ENCODE results near the gene HYCC2.
"Not testable (repeated sequence)": the region's sequence is repeated elsewhere in the genome, so short reads cannot be mapped to it uniquely, and the experiment has no call there.

HYCC2 gene

DNA sequence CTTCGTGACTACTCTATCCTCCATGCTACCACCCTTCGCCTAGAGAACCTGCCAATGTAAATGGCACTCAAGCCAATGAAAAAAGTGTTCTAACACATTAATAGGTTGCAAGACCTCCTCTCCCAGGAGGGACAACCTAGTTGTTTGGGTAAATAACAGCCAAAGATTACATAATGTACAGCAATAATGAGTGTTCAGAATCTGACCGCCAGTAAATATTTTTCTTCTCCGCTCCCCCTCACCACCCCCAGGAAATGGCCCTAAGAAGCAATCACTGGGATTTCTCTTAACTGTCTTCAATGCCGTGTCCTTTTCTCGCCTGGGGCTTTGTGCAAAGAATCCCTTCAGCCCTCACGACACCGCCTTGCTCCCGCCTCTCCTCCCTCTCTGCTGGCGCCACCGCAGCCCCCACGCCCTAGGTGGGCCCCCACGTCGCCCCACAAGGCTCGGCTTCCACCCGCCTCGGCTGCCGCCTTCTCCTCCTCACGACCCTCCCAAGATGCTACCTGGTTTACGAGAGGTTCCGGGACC, 458 bp downstream of the HYCC2 start:
- no peak for DNase-seq

DNA sequence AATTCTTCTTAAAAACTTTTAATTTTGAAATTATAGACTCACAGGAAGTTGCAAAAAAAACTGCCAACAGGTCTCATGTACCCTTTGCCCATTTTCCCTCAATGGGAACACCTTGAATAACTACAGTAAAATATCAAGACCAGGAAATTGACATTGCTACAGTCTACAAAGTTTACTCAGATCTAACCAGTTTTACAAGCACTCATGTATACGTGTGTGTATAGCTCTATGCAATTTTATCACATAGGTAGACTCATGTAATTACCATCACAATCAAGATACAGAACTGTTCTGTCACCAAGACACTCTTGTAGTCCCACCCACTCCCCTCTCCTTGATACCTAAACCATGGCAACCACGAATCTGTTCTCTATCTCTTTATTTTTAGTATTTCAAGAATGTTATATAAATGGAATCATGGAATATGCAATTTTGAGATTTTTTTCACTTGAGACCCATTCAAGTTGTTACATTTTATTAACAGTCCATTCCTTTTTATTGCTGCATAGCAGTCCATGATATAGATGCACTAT, 6.6 kb downstream of the HYCC2 start:
- DNase-seq, result no peak

DNA sequence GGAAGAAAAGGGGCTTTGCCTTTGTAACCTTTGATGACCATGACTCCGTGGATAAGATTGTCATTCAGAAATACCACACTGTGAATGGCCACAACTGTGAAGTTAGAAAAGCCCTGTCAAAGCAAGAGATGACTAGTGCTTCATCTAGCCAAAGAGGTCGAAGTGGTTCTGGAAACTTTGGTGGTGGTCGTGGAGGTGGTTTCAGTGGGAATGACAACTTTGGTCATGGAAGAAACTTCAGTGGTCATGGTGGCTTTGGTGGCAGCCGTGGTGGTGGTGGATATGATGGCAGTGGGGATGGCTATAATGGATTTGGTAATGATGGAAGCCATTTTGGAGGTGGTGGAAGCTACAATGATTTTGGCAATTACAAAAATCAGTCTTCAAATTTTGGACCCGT, 8.0 kb downstream of the HYCC2 start:
- not testable (repeated sequence) for DNase-seq

DNA sequence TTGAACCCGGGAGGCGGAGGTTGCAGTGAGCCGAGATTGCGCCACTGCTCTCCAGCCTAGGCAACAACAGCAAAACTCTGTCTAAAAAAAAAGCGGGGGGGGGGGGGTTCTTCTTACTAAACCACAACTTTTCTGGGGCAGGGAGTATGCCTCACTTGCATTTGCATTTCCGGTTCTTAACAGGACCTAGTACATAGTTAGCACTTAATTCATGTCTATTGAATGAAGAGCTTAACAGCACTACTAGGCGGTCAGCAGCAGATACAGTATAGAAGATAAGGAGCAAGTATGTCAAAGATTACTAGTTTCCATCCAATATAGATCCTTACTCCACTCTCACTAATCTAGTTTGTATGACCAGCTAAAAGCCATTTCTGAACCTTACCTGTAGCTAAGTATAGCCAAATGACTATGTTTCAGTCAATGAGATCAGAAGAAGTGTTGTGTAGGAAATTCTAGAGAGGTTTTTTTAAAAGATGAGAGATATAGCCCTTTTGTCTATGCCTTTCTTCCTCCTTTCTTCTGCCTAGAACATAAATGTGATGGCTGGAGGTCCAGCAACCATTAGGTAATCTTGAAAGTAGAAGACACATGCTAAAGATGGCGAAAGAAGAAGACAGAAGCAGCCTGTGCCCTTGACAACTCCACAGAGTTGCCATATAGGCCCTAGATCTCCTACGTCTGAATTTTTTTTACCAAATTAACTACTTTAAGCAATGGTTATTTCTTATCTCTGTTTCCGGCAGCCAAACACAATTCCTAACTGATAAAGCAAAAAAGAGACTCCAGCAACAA, 11.3 kb downstream of the HYCC2 start:
- no peak for DNase-seq

DNA sequence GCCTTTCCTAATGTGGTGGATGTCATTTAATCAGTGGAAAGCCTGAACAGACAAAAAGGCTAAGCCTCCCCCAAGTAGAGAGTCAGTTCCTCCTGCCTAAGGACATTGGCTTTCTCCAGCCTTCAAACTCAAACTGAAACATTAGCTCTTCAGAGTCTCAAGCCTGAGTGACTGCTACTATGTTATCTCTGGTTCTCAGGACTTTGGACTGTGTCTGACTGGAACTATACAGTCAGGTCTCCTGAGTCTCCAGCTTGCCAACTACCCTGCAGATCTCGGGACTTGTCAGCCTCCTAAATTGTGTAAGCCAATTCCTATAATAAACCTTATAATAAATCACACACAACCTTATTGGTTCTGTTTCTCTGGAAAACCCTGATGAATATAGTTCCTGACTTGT, 12.6 kb downstream of the HYCC2 start:
- DNase-seq, result no peak

DNA sequence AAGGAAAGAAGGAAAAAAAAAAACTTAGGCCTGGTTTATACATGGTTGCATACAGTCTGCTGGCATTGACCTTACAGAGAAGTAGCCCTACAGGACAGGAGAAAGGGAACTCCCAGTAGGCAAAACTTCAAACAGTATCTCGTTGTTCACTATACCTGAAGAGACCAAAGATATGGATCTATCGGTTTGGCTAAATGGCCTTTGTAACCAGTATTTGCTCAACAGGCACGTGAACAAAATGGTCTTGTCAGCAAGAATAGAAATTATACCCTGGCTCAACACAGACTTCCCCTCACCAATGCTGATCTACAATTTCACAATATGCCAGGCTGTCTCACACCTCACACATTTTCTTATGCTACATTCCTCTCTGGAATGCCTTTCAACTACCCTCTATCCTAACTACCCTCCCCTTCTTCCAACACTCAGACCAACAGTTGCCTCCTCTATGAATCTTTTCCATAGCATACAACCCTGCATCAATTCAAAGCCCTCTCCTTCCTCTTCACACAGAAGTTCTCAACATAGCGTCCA, 13.7 kb downstream of the HYCC2 start:
- no peak for DNase-seq

DNA sequence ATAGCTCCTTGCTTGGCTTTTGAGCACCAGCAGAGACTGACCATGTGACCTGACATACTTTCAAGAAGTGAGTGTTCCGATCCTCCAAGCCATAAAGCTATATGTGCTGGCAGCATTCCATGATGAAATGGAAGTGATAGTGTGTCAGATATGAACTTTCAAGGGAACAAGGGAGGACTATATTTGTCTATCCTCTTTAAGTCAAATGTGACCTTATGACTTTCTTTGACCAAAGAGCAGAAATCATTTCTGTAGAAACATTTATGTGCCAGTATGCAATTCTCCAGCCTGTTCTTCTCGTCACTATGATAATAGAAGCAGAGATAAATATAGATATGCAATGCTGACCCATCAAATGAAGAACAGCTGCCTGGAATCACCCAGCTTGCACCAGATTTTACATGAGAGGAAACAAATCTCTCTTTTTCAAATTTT, 14.4 kb downstream of the HYCC2 start:
- DNase-seq, result no peak

DNA sequence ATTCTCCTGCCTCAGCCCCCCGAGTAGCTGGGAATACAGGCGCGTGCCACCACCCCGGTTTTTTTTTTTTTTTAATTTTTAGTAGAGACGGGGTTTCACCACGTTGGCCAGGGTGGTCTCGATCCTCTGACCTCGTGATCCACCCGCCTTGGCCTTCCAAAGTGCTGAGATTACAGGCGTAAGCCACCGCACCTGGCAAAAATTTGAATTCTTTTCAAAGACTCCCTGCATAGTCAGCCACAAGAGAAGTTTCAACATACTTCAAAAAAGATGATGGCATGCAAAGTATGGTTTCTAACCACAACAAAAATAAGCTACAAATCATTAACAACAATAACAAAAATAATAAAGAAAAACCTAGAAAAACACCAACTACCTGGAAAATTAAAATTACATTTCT, 22.0 kb downstream of the HYCC2 start:
- no peak for DNase-seq

DNA sequence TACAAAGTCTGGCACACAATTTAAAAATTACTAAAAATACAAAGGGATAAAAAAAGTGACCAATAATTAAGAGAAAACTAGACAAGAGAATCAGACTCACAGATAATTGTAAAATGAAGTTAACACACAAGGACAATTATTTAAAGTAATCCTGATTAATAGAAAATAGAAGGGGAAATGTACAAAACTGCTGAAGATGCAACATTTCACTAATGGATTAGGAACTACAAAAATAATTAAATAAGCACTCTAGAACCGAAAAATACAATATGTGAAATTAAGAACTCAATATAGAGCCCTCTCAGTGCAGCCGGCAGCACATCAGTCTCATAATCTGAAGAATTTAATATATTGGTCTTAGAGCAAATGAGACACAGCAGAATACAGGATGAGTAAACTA, 24.6 kb downstream of the HYCC2 start:
- DNase-seq, result no peak

DNA sequence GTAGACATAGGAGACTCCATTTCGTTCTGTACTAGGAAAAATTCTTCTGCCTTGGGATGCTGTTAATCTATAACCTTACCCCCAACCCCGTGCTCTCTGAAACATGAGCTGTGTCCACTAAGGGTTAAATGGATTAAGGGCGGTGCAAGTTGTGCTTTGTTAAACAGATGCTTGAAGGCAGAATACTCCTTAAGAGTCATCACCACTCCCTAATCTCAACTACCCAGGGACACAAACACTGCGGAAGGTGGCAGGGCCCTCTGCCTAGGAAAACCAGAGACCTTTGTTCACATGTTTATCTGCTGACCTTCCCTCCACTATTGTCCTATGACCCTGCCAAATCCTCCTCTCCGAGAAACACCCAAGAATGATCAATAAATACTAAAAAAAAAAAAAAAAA, 28.4 kb downstream of the HYCC2 start:
- not testable (repeated sequence) for DNase-seq

DNA sequence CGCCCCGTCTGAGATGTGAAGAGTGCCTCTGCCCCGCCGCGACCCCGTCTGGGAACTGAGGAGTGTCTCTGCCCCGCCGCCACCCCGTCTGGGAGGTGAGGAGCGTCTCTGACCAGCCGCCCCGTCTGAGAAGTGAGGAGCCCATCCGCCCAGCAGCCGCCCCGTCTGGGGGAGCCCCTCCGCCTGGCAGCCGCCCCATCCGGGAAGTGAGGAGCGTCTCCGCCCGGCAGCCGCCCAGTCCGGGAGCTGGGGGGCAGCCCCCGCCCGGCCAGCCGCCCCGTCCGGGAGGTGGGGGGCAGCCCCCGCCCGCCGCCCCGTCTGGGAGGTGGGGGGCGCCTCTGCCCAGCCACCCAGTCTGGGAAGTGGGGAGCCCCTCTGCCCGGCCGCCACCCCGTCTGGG, 29.0 kb downstream of the HYCC2 start:
- not testable (repeated sequence) for DNase-seq

DNA sequence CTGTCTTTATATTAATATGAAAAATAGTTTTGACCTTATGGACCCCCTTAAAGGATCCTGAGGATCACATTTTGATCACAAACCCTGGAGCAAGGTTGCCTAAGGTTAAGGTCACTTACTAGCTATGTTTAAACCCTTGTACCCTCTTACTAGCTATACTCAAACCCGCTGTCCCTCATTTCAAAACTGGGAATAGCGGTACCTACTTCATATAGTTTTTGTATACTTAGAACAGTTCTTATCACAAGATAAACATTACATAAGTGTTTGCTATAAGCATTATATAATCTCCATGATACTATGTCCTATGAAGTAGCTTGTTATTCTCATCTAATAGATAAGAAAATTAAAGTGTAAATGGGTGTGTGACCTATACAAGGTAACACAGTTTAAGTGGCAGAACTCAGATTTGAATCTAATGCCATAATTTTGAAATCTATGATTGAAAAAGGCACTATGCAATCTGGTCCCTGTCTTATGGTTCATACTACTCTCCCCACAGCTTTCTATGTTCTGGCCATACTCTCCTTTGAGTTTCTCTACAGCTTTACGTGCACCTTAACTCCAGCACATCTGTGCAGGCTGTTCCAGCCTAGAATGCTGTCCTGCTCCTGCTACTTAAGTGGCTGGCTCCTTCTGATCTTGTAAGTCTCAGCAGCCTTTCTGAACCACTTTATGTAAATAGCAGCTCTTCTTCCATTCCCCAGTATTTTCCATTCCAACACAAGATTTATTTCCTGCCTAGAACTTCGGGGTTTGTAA, 30.4 kb downstream of the HYCC2 start:
- no peak for DNase-seq

DNA sequence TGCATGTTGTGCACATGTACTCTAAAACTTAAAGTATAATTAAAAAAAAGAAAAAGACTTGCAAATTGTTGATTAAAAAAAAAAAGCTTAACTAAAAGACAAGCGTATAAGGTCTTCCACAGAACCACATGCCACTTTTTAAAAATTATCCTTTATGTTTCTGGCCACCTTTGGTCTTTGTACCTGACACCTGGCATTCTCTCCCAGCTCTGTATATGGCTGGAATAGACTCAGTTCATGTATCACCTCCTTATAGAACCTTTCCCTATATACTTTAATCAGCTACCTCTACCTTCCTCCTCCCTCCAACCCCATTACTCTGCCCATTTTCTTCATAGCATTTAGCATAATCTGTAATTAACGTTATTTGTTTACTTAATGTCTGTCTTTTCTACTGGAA, 32.6 kb downstream of the HYCC2 start:
- no peak for DNase-seq

DNA sequence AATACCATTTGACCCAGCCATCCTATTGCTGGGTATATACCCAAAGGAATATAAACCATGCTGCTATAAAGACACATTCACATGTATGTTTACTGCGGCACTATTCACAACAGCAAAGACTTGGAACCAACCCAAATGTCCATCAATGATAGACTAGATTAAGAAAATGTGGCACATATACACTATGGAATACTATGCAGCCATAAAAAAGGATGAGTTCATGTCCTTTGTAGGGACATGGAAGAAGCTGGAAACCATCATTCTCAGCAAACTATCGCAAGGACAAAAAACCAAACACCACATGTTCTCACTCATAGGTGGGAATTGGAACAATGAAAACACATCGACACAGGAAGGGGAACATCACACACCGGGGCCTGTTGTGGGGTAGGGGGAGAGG, 33.1 kb downstream of the HYCC2 start:
- DNase-seq, result not testable (repeated sequence)

DNA sequence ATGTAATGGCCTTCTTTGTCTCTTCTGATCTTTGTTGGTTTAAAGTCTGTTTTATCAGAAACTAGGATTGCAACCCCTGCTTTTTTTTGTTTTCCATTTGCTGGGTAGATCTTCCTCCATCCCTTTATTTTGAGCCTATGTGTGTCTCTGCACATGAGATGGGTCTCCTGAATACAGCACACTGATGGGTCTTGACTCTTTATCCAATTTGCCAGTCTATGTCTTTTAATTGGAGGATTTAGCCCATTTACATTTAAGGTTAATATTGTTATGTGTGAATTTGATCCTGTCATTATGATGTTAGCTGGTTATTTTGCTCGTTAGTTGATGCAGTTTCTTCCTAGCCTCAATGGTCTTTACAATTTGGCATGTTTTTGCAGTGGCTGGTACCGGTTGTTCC, 37.1 kb downstream of the HYCC2 start:
- not testable (repeated sequence) for DNase-seq

DNA sequence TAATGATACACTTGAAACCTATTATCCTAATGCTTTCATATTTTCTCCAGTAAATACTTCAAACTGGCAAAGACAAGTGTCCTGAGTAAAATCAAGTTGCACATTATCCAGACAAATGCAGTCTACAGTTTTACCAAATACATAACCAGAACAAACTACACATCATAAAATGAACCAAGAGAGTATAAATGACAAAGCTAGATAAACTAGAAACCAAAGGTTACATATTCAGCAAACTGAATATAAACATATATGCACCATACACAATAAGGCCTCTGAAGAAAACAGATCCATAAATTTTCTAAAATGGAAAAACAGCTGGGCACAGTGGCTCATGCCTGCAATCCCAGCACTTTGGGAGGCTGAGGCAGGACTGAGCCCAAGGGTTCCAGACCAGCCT, 47.0 kb downstream of the HYCC2 start:
- no peak for DNase-seq

DNA sequence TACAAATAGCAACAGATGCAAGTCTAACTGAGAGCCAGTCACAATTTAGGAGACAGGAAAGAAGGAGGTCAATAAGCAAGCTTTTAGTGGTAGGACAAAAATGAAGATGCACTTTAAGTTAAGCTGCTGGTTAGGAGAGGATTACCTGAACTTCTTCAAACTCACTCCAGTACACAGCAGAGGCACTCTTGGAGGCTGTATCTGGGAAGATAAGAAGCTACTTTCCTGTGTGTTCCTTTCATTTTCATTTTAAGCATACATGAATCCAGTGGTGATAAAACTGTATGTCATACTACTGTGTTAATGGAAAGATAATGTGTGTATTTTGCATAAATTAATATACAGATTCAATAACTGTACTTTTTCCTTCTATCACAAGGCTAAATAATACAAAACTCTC, 49.6 kb downstream of the HYCC2 start:
- DNase-seq, result no peak
